ENCODE measurements around the gene MEGF6. TPM values are rescaled to one million over a fixed set of nuclear protein-coding genes. Genes with fewer than 3 reads are reported as not detected.

Gene MEGF6
- total RNA-seq, 2 experiments from 2014 or later: 57.5 to 62.2 TPM

DNA sequence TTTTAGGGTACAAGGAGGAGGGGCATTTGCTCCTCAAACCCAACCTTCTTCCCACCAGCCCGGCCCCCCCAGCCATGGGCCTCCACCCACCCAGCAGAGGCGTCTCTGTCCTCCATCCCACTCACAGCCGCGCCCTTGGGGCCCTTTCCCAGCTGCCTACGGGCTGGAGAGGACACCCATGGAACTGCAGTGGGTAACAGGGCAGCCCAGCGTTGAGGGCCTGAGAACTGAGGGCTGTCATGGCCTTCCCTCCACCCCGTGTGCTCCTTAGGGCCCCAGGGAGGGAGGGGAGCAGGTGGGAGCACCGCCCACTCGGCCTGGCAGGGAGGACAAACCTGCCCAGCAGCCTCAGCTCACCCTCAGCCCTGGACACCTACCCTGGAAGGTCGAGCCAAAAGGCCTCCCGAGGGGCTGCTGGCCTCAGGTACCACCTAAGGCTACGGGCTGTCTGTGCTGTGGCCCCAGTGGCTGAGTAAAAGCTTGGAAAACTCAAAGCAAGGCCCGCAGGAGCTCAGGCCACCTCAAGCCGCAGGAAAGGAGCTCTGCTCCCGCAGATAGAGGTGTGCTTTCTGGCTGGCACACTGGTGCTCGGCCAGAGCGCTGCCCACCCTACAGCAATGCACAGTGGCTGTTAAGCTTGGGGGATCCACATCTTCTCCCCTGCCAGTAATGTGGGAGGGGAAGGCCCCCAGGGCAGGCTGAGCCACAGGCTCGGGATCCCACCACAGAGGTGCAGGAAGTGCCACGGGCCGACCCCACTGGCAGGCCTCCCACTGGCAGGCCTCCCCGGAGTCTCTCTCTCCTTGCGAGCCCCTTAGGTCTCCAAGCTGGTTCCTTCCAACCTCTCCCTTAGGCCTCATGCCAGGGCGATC is 159.1 kb downstream of the MEGF6 start:
- Histone ChIP-seq H3K4me1 (ENCODE audit: insufficient read depth, low read length) (peaks cover 22% of the 10 kb centered on the region), H3K4me3 (ENCODE audit: low read length) (no peak overlapping the region), H3K27me3 (ENCODE audit: control insufficient read depth in 1 of 2, insufficient read depth in 2 of 2, low read length in 2 of 2) (peaks cover 19 to 21% of the 10 kb centered on the region in 2 experiments), H3K36me3 (ENCODE audit: insufficient read depth, low read length) (no peaks in the 10 kb centered on the region), H3K9me3 (ENCODE audit: control insufficient read depth in 1 of 2, insufficient read depth in 1 of 2, low read length in 2 of 2) (peaks cover 0 to 22% of the 10 kb centered on the region in 2 experiments), H3K27ac (ENCODE audit: low read depth in 1 of 2, low read length in 2 of 2) (no peak overlapping the region)
- Mint-ChIP-seq H3K27ac (no peak overlapping the region), H3K36me3 (ENCODE audit: low read depth) (no peaks in the 10 kb centered on the region), H3K27me3 (peaks cover 18% of the 10 kb centered on the region), H3K4me3 (no peak overlapping the region), H3K4me1 (ENCODE audit: low read depth) (peaks cover 3% of the 10 kb centered on the region), H3K9me3 (no peaks in the 10 kb centered on the region)
- no peak for ATAC-seq (ENCODE audit: poor library complexity)
- CTCF ChIA-PET: interaction anchor here (0.8 to 1.5 kb wide), 11 partner anchors 8 to 350 kb away, joined by 3 to 23 read pairs (median 4); no protein-coding TSS in a partner anchor
- intact Hi-C loops (cut with DNase I, micrococcal nuclease): loop anchor here (2.0 to 5.0 kb wide), 3 partner anchors 31 to 351 kb away; no protein-coding TSS in a partner anchor
- no peak for DNase-seq
- POLR2A ChIA-PET: interaction anchor here (0.9 to 1.2 kb wide), 4 partner anchors 34 to 272 kb away, joined by 3 to 8 read pairs (median 6); no protein-coding TSS in a partner anchor
- TF ChIP-seq, protein P1, sequence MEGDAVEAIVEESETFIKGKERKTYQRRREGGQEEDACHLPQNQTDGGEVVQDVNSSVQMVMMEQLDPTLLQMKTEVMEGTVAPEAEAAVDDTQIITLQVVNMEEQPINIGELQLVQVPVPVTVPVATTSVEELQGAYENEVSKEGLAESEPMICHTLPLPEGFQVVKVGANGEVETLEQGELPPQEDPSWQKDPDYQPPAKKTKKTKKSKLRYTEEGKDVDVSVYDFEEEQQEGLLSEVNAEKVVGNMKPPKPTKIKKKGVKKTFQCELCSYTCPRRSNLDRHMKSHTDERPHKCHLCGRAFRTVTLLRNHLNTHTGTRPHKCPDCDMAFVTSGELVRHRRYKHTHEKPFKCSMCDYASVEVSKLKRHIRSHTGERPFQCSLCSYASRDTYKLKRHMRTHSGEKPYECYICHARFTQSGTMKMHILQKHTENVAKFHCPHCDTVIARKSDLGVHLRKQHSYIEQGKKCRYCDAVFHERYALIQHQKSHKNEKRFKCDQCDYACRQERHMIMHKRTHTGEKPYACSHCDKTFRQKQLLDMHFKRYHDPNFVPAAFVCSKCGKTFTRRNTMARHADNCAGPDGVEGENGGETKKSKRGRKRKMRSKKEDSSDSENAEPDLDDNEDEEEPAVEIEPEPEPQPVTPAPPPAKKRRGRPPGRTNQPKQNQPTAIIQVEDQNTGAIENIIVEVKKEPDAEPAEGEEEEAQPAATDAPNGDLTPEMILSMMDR (IDR thresholded peaks at IDR 0.05): no peak

DNA sequence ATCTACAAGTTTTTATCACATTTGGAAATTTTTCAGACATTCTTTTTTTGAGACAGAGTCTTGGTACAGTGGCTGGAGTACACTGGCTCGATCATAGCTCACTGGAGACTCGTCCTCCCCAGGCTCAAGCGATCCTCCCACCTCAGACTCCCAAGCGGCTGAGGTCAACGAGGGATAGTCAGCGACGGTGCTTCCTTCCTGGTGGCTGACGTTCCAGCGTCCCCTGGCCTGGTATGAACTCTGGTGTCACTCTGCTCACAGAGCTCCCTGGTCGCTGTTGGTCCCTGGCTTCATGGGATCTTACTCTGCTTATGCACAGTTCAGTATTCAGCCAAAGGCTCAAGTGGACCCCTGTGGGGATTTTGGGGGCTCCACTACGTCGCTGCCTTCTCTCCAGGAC is 160.3 kb downstream of the MEGF6 start:
- H3K36me3 Mint-ChIP-seq (ENCODE audit: low read depth): no peaks in the 10 kb centered on the region
- intact Hi-C loops (cut with DNase I, micrococcal nuclease): loop anchor here in 1 of 2 experiments (5.0 kb wide), 1 partner anchor 351 kb away; no protein-coding TSS in a partner anchor
- POLR2A ChIA-PET: no interaction called here
- Histone ChIP-seq H3K4me3 (ENCODE audit: low read length) (no peak overlapping the region), H3K27me3 (ENCODE audit: control insufficient read depth in 1 of 2, insufficient read depth in 2 of 2, low read length in 2 of 2) (peaks cover 19 to 21% of the 10 kb centered on the region in 2 experiments), H3K4me1 (ENCODE audit: insufficient read depth, low read length) (peaks cover 22% of the 10 kb centered on the region), H3K36me3 (ENCODE audit: insufficient read depth, low read length) (no peaks in the 10 kb centered on the region), H3K27ac (ENCODE audit: low read depth in 1 of 2, low read length in 2 of 2) (no peak overlapping the region), H3K9me3 (ENCODE audit: control insufficient read depth in 1 of 2, insufficient read depth in 1 of 2, low read length in 2 of 2) (peaks cover 0 to 26% of the 10 kb centered on the region in 2 experiments)
- peaks cover 18% of the 10 kb centered on the region for H3K27me3 Mint-ChIP-seq
- no peak overlapping the region for H3K27ac Mint-ChIP-seq
- ATAC-seq (ENCODE audit: poor library complexity): no peak
- DNase-seq: no peak
- CTCF ChIA-PET: no interaction called here
- TF ChIP-seq, protein P1 (IDR thresholded peaks at IDR 0.05): no peak
- no peaks in the 10 kb centered on the region for H3K9me3 Mint-ChIP-seq
- H3K4me1 Mint-ChIP-seq (ENCODE audit: low read depth): peaks cover 3% of the 10 kb centered on the region
- no peak overlapping the region for H3K4me3 Mint-ChIP-seq

DNA sequence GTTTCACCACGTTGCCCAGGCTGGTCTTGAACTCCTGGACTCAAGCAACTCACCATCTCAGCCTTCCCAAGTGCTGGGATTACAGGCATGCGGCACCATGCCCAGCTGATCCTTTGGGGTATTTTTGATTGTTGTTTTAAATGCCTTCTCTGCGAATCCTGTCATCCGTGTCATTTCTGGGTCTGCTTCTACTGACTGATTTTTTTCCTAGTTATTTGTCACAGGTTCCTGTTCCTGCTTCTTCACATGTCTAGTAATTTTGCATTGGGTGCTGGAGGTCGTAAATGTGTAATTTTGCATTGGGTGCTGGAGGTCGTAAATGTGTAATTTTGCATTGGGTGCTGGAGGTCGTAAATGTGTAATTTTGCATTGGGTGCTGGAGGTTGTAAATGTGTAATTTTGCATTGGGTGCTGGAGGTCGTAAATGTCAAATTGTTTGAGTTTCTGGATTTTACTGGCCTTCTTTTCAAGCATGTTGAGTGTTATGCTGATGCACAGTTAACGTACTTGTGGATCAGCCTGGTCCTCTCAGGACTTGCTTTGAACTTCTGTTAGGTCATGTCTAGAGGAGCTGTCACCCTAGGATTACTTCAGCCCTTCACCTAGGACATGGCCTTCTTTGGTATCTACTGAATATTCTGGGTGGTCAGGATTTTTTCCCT is 161.0 kb downstream of the MEGF6 start:
- Histone ChIP-seq H3K27ac (ENCODE audit: low read depth in 1 of 2, low read length in 2 of 2) (no peak overlapping the region), H3K4me3 (ENCODE audit: low read length) (no peak overlapping the region), H3K27me3 (ENCODE audit: control insufficient read depth in 1 of 2, insufficient read depth in 2 of 2, low read length in 2 of 2) (peaks cover 19 to 21% of the 10 kb centered on the region in 2 experiments), H3K36me3 (ENCODE audit: insufficient read depth, low read length) (no peaks in the 10 kb centered on the region), H3K9me3 (ENCODE audit: control insufficient read depth in 1 of 2, insufficient read depth in 1 of 2, low read length in 2 of 2) (peaks cover 0 to 31% of the 10 kb centered on the region in 2 experiments), H3K4me1 (ENCODE audit: insufficient read depth, low read length) (peaks cover 21% of the 10 kb centered on the region)
- Mint-ChIP-seq H3K27ac (no peak overlapping the region), H3K4me3 (no peak overlapping the region), H3K36me3 (ENCODE audit: low read depth) (no peaks in the 10 kb centered on the region), H3K4me1 (ENCODE audit: low read depth) (peaks cover 3% of the 10 kb centered on the region), H3K9me3 (no peaks in the 10 kb centered on the region), H3K27me3 (peaks cover 18% of the 10 kb centered on the region)
- TF ChIP-seq, protein P1 (IDR thresholded peaks at IDR 0.05): no peak
- DNase-seq (no peak), ATAC-seq (ENCODE audit: poor library complexity) (no peak)
- ChIA-PET CTCF (no interaction called here), POLR2A (no interaction called here)
- intact Hi-C loops (cut with DNase I, micrococcal nuclease): loop anchor here in 1 of 2 experiments (5.0 kb wide), 1 partner anchor 352 kb away; no protein-coding TSS in a partner anchor

Measured in CD4-positive, alpha-beta T cell (primary cell).